Gastrocnemius medialis (tissue), 4 donors: Measurements from ENCODE around the gene F13A1. TPM values are rescaled to one million over a fixed set of nuclear protein-coding genes. Genes with fewer than 3 reads are reported as not detected.

Experiments used
- ATAC-seq, 2 donors: fragments of 150-250 bp; one replicate each; pipeline ENCODE4 v1.9.1; 2016
- DNase-seq, 2 donors: peaks; one replicate each; pipeline ENCODE4 v3.0.0-alpha.2; 2019
- H3K27ac ChIP-seq, 4 donors: fragments of 200-600 bp; sonication (generic); 1 replicate in 1 of 4; 2 replicates in 3 of 4; pipeline ENCODE4 v1.5.1; 2016 to 2018; ENCODE audit warnings: mild to moderate bottlenecking in 2 of 4, moderate library complexity in 1 of 4
- H3K27me3 ChIP-seq, 3 donors: fragments of 200-600 bp; sonication (generic) in 2 of 3; 1 replicate in 1 of 3; 2 replicates in 2 of 3; pipeline versions ENCODE4 v1.5.1 to v1.6.0; 2016 to 2019; ENCODE audit warnings: mild to moderate bottlenecking in 1 of 3, moderate library complexity in 1 of 3
- H3K36me3 ChIP-seq, 2 donors: fragments of 200-600 bp; sonication (generic) in 1 of 2; one replicate each; pipeline ENCODE4 v1.5.1; 2017 to 2018
- H3K4me1 ChIP-seq, 2 donors: fragments of 200-600 bp; sonication (generic) in 1 of 2; one replicate each; pipeline ENCODE4 v1.5.1; 2016 to 2017; ENCODE audit warnings: mild to moderate bottlenecking in 2 of 2
- H3K4me3 ChIP-seq, 4 donors: fragments of 200-600 bp; sonication (generic) in 3 of 4; 1 replicate in 1 of 4; 2 replicates in 3 of 4; pipeline ENCODE4 v1.5.1; 2016 to 2019; ENCODE audit warnings: mild to moderate bottlenecking in 2 of 4
- H3K9me3 ChIP-seq, 3 donors: fragments of 200-600 bp; sonication (generic) in 2 of 3; 1 replicate in 1 of 3; 2 replicates in 2 of 3; pipeline ENCODE4 v1.5.1; 2016 to 2019
- POLR2A ChIP-seq, 2 donors: fragments of 450-650 bp; IDR thresholded peaks; one replicate each; pipeline ENCODE4 v1.6.1; 2017; ENCODE audit warnings: antibody characterized with exemption in 2 of 2, mild to moderate bottlenecking in 2 of 2, moderate library complexity in 2 of 2
- in situ Hi-C, 4 donors: fragments of 200-750 bp; cut with MboI; loops; one replicate each; pipeline versions ENCODE4 v1.15.0 to v1.8.0; 2017; ENCODE audit warnings: low sequenced_read_pairs in 4 of 4
- intact Hi-C: fragments of 100-400 bp; cut with DNase I; formaldehyde crosslinking; loops from one replicate; pipeline ENCODE4 v1.15.1; 2023; ENCODE audit warnings: low total_unique reads
- total RNA-seq, 4 donors: library from RNA; depleted of rRNA; stranded (reverse); fragments of >200 nt; gene quantifications; one replicate each; pipeline versions ENCODE4 v1.1.0 to v1.2.3, GENCODE V29; 2016
- TF ChIP-seq, protein P1 (sequence below), 5 experiments: fragments of 450-650 bp in 3 of 5; fragments of 200-600 bp in 2 of 5; sonication (generic) in 2 of 5; IDR thresholded peaks in 4 of 5; conservative IDR thresholded peaks in 1 of 5; 1 replicate in 4 of 5; 2 replicates in 1 of 5; pipeline ENCODE4 v1.5.1; 2016 to 2019; ENCODE audit warnings: antibody characterized with exemption in 5 of 5, mild to moderate bottlenecking in 3 of 5, moderate library complexity in 3 of 5

F13A1 gene
- total RNA-seq, 4 donors from 2014 or later = 19.9 to 61.1 (median 33.9) TPM

GRCh38 chr6:6244624-6245023, 75.8 kb downstream of the F13A1 start:
- intact Hi-C loops (no loop called here), in situ Hi-C loops (no loop called here)
- Histone ChIP-seq H3K4me1 (no peaks in the 10 kb centered on the region), H3K4me3 (no peak overlapping the region), H3K36me3 (no peaks in the 10 kb centered on the region), H3K27me3 (peaks cover 0 to 4% (median 0%) of the 10 kb centered on the region in 3 donors), H3K27ac (no peak overlapping the region), H3K9me3 (no peaks in the 10 kb centered on the region)
- ATAC-seq (no peak), DNase-seq (no peak)
- TF ChIP-seq, protein P1, sequence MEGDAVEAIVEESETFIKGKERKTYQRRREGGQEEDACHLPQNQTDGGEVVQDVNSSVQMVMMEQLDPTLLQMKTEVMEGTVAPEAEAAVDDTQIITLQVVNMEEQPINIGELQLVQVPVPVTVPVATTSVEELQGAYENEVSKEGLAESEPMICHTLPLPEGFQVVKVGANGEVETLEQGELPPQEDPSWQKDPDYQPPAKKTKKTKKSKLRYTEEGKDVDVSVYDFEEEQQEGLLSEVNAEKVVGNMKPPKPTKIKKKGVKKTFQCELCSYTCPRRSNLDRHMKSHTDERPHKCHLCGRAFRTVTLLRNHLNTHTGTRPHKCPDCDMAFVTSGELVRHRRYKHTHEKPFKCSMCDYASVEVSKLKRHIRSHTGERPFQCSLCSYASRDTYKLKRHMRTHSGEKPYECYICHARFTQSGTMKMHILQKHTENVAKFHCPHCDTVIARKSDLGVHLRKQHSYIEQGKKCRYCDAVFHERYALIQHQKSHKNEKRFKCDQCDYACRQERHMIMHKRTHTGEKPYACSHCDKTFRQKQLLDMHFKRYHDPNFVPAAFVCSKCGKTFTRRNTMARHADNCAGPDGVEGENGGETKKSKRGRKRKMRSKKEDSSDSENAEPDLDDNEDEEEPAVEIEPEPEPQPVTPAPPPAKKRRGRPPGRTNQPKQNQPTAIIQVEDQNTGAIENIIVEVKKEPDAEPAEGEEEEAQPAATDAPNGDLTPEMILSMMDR (IDR thresholded peaks at IDR 0.05 in 4 of 5, conservative IDR thresholded peaks at IDR 0.05 in 1 of 5) = no peak
- TF ChIP-seq POLR2A (IDR thresholded peaks at IDR 0.05) = no peak

DNA sequence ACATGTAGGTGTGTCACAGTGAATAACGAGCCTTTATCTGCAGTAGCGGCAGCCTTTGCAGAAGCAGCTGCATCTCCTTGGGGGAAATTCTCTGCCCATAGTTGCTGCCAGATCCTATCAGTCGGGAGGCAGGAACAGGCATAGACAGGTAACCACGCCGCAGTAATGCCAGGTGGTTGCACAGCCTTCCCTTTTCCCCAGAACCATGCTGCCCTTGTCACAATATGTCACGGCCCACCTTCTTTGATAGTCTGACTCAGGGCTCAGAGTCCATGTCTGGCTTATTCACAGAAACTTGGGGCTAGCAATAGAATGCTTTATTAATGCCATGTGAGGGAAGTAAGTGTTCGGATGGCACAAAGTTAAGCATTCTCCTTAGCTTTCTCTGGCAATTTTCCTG, 76.6 kb downstream of the F13A1 start:
- H3K27ac ChIP-seq = no peak overlapping the region
- H3K4me1 ChIP-seq = no peaks in the 10 kb centered on the region
- DNase-seq (no peak), ATAC-seq (no peak)
- in situ Hi-C loops (no loop called here), intact Hi-C loops (no loop called here)
- TF ChIP-seq, protein P1 (IDR thresholded peaks at IDR 0.05 in 4 of 5, conservative IDR thresholded peaks at IDR 0.05 in 1 of 5) = no peak
- TF ChIP-seq POLR2A (IDR thresholded peaks at IDR 0.05) = no peak
- H3K36me3 ChIP-seq = no peaks in the 10 kb centered on the region
- H3K4me3 ChIP-seq = no peak overlapping the region
- H3K9me3 ChIP-seq = no peaks in the 10 kb centered on the region
- H3K27me3 ChIP-seq = peaks cover 0 to 2% (median 0%) of the 10 kb centered on the region in 3 donors

DNA sequence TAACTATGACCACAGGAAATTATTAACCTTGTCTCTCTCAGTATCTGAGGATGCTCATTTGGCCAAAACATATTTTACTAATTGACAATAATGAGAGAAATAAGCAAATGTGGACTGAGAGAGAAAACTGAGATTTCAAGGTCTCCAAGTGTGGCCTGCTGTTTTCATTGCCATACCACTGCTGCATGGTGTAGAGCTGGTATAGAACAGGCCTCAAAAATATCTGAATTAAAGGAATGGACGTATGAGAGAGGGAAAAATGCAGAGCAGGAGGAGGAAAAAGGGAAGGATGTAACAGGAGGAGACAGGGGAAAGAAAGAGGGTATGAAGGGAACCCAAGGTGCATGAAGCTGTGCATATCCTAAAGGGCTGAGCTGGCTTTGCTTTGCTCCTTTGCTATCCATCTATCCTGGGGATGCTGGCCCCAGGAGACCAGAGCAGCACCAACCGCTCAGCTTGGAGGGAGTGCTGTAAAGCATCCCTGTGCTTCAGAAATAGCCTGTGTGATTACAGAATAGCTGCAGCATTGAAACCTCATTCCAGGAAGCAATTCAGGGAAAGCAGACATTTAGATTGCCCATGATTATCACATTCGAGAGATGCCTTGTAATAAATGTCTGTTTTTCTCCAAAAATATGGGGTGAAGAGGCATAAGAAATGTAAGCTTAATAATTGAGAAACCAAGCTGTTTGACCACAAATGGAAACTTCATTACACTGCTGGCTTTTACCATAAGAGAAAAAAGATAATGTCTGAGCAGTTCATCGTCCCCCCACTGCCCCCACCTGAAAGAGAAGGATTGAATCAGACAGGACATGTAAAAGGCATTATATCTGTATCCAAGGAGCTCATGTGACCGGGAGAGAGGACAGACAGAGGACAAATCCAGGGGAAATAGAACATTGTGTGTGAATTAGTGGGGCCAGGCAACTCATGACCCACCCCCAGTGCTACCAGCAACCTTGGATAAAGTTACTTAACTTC, 80.6 kb downstream of the F13A1 start:
- in situ Hi-C loops (no loop called here), intact Hi-C loops (no loop called here)
- no peak overlapping the region for H3K27ac ChIP-seq
- H3K27me3 ChIP-seq = no peaks in the 10 kb centered on the region
- TF ChIP-seq, protein P1 (IDR thresholded peaks at IDR 0.05 in 4 of 5, conservative IDR thresholded peaks at IDR 0.05 in 1 of 5) = no peak
- no peak for TF ChIP-seq POLR2A (IDR thresholded peaks at IDR 0.05)
- DNase-seq (no peak), ATAC-seq (no peak)
- no peaks in the 10 kb centered on the region for H3K36me3 ChIP-seq
- no peaks in the 10 kb centered on the region for H3K4me1 ChIP-seq
- H3K9me3 ChIP-seq = no peaks in the 10 kb centered on the region
- H3K4me3 ChIP-seq = no peak overlapping the region

DNA sequence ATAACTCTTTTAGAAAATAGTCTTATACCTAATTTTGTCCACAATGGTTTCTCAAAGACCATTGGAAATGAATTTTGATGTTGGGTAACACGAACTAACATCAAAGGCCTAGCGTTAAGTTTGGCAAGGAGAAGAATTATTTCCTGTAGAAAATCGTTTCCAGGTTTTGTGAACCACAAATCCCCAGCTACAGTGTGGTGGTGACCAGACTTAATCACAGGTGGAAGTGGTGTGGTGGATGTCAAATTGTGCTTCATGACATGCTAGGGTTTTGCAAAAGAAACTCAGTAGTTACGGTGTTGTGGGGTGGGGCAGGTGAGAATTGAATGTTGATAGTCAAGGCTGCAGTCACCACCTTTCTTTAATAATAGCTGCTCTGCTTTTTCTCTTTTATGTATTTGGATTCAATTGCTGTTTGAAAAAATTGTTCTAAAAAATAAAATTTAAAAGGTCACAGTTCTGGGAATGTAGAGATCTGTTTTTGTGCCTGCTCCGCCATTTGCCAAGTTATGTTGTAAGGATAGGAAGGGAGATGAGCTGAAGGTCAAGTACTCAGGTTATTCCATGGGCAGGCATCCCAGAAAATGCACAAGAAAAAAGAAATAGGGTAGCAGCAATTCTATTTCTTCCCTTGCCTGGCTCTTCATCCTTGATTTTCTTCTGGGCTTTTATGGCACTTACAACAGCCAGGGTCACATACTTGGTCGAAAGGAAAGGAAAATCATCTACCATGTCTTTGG, 83.6 kb downstream of the F13A1 start:
- Histone ChIP-seq H3K27me3 (no peaks in the 10 kb centered on the region), H3K27ac (no peak overlapping the region), H3K9me3 (no peaks in the 10 kb centered on the region), H3K36me3 (no peaks in the 10 kb centered on the region), H3K4me3 (no peak overlapping the region), H3K4me1 (no peaks in the 10 kb centered on the region)
- ATAC-seq = no peak
- DNase-seq = no peak
- intact Hi-C loops = no loop called here
- no peak for TF ChIP-seq POLR2A (IDR thresholded peaks at IDR 0.05)
- TF ChIP-seq, protein P1 (IDR thresholded peaks at IDR 0.05 in 4 of 5, conservative IDR thresholded peaks at IDR 0.05 in 1 of 5) = no peak
- in situ Hi-C loops = no loop called here
